ENCODE data around the gene SLC47A2.
A peak's percentile ranks its signal among the peaks of the same experiment; 100 is the strongest.

Gene SLC47A2

DNA sequence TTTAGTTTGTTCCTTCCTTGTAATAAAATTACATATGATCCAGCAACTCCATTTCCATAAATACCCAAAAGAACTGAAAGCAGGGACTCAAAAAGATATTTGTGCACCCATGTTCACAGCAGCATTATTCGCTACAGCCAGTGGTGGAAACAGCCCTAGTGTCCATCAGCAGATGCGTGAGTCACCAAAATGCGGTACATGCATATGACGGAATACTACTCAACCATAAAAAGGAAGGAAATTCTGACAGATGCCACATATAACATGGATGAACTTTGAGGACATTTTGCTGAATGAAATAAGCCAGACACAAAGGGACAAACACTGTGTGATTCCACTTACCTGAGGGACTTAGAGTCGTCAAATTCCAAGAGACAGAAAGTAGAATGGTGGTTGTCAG lies 9.1 kb upstream of the SLC47A2 start:
- DNase-seq: no peak

DNA sequence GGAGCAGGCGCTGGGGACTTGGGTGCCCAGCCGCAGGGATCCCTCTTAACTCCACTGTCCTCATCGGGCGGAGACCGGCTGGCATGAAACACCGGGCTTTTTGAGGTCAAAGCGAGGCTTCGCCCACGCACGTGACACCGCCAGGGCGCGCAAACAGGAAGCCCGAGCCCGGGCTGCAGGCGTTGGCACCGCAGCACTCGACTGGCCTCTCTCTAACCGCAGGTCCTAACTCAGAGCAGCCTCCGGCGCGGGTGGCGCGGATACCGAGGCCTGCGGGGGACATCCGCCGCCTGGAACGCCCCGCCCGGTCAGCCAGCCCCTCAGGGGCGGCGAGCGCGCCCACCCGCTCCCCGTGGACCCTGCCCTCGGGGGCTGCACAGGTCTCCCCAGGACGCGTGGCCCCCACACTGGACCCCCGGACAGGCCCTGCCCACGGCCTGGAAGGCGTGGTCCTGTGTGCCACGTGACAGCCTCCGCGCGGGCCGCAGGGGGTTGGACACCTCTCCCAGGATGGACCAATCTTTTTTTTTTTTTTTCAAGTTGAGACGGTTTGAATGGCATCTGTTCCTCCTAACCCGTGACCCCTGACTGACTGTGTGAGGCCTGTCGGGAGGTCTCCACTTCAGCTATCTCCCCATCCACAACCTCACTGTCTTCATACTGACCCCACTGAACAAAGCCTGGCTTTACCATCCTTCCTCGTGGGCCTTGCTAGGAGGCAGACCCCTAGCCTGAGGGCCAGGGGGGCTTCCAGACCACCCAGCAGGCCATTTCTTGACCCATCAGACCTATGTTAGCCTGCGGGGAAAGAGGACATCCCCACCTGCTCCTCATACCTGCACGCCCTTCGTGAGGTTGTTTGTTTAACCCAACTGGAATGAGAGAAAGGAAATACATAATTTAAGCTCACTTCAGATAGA lies 8.4 kb upstream of the SLC47A2 start:
- DNase-seq: peak; percentile 64

DNA sequence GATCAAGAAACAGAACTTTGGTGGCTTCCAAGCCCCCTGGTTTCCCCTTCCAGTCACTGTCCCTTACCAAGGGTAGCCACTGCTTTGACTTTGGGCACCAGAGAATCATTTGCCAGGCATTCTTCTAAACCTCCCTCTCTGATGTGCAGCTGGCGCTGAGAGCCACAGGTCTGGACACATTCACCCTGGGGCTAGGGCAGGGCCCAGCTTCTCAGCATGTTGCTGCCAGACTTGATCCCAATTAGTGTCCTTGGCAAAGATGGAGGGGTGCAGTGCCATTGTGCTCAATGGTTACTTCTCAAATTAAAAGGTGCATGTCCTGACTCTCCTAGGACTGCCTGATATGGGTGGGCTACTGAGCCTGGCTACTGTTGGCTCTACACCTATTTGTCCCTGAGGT lies 7.6 kb upstream of the SLC47A2 start:
- DNase-seq: no peak

DNA sequence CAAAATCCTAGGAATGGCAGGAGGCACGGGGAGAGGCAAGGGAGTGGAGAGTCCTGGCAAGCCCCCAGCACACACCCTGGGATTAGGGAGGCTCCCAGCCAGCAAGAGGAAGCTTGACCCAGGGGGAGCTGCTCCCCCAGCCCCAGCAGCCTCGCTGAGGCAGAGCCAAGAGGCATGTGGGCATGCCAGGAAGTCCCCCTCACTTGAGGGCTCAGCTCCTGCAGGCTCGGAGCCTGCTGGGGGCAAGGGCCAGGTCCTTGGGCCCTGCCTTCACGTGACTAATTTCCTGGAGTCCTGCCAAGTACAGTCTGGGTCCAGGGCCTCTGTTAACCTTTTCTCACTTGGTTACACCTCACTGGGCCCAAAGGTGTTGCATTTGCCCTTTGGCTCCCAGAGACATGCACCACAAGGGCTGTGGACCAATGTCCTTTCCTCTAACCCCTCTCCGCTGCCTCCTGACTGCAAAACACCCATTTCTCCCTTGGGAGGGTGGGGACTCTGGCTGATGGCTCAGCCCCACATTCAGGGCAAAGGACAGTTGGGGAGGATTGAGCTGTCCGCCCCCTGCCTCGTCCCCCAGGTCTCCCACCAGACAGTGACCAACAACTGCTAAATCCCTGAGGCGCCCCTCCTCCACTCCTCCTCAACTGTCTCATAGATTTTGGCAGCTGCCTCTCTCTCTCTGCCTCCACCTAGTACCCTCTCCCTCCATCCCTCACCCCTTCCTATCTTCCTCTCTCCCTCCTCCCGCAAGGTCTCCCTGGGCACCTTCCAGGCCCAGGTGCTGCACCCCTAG lies 4.4 kb upstream of the SLC47A2 start:
- DNase-seq: no peak

DNA sequence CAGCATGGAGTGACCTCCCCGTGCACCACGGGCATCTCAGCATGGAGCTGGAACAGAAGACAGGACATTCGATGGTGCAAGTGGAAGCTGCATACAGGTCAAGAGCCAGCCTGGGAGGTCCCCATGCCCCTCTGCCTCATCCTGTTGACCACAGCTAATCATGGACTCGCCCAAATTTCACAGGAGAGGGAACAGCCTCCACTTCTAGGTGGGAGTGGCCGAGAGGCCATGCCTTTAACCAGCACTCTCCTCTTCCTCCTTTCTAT lies 3.8 kb upstream of the SLC47A2 start:
- DNase-seq: no peak

DNA sequence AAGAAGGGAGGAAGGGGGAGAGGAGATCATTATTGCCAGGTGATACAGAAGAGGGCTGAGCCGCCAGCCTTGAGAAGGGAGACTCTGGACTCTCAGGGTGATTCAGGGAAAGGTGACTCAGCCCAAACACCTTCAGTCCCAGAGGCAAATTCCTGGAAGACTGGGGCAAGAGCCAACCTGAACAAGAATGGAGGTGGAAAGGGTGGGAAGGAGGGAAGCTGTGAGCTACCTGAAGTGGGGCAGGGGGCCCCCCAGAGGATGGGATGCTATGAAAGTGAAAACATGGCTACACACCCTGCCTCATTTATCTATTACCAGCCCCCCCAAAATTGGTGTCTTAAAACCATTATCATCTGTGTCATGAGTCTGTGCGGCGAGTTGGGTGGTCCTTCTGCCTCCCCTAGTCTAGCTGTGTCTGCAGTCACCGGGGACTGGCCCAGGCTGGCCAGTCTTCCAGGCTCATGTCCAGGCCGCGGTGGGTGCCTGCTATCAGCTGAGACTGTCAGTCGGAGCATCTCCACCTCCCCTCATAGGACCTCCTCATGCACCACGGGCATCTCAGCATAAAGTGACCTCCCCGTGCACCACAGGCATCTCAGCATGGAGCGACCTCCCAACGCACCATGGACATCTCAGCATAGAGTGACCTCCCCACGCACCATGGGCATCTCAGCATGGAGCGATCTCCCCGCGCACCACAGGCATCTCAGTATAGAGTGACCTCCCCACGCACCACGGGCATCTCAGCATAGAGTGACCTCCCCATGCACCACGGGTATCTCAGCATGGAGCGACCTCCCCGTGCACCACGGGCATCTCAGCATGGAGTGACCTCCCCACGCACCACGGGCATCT lies 3.2 kb upstream of the SLC47A2 start:
- no peak for DNase-seq

DNA sequence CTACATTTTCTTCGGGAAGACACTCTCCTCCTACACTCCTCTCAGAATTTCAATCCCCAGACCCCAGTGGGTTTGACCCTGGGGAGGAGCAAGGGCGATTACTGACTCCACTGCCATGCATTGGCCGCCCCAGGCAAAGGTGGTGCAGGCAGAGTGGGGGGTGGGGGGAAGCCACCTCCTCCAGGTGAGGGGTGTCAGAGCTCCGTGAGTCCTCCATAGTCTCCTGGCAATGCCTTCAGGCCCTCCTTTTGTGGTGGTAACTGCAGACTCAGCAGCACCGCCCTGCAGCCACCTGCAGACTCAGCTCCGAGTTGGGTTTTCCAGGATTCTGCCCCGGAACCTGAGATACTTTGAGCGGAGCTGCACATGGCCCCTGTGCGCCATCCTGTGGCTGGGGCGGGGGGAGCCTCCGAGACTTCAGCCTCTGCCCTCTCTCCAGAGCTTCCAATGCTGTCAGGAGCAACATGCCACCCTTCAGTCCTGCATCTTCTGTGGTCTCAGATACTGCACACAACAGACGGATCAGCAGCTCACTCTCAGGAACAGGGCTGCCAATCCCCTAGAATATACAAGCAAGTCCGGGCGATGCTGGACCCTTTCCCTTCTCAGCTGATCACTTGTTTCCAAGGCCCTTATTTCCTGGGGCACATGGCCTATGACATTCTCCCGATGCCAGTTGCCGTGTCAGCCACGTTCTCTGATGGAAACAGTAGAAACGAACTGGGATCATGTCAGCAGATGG lies 2.4 kb upstream of the SLC47A2 start:
- DNase-seq: no peak

DNA sequence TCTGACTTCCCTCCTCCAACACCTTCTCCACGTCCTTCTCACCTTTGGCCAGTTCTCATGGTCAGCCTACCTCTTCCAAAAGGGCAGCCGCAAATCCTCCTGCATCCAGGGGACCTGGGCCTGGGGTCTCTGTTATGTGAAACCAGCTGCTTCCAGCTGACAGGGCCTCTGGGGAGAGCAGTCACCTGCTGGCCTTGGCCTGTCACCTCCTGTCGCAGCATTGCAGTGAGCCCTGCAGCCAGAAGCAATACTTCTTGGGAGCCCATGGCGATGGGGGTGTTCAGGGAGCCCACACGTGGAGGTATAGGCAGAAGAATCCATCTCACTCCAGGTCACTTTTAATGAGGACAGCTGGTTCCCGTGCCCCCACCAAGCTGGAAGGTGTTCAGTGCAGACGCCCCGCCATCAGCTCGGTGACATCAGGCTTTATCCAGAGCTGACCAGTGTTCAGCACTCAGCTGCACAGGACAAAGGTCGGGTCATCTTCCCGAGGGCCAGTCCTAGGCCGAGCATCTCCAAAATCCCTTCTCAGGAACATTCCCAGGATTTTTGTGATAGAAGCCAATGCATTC lies 1.7 kb upstream of the SLC47A2 start:
- no peak for DNase-seq

DNA sequence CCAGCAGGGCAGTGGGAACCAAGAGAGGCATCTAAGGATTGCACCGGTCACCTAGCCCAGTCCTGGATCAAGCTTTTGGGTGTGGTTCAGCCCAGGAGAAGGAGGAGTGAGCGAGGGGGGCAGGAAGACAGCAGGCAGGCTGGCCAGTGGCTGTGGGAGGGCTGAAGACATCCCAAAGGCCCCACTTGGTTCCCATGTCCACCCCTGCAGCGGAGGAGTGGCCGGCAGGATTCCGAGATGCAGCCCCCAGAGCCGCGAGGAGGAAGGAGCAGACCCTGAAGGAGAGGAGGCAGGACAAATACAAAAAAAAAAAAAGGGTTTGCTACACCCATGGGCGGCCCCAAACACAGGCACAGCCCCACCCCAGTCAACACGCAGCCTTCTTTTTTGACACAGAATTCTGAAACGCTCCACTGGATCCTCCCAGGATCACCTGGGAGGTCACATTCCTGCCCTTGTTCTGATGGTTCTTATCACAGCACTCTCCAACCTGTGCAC lies 1.1 kb upstream of the SLC47A2 start:
- DNase-seq: no peak

DNA sequence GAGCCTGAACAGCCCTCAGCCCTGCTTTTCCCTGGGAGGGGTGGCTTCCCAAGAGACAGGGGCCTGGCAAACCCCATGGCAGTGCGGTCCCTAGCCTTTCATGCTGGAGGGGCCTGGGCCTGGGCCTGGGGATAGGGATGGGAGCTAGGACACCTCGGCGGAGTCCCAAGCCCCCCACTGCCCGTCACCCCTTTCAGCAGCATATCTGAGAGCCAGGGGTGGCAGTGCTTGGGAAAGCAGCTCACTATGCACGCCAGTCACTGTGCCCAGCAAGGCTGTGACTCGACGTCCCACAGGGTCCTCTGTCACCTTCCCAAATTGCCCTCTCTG lies 612 bp upstream of the SLC47A2 start:
- DNase-seq: no peak

DNA sequence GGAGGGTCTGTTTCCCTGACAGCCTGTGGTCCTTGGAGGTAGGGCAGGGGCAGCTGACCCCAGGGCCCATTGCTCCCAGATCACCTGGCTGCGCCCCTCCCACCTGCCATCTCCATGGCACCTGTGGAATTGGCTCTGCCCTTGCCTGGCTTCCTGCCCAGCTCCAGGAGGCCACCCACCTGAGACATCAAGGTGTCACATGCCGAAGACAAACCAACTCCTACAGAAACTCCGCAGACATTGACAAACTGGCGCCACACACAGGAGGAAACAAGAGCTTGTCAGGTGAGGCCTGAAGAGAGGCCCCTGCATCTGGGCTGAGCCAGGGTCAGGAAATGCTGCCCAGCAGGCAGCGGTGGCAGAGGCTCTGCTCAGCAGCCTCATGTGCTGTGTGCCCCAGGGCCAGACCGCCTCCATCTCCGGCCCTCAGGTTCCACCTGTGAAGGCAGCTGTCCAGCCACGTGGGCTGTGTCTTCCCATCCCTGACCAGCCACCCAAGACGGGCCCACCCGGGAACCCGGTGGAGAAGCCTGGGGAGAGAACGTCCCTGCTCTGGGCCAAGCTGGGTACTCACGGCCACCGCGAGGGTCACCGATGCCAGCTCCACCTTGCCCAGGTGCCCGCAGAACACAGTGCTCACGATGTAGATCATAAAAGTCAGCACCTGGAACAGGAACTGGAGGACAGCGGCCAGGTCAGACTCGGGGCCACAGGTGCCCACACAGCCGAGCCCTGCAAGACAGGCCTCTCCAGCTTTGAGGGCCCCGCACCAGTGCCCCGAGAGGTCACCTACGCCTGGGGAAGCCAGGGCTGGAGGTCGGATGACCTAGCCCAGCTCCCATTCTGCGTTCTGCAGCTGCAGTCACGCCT lies 1.6 kb downstream of the SLC47A2 start:
- DNase-seq: no peak

DNA sequence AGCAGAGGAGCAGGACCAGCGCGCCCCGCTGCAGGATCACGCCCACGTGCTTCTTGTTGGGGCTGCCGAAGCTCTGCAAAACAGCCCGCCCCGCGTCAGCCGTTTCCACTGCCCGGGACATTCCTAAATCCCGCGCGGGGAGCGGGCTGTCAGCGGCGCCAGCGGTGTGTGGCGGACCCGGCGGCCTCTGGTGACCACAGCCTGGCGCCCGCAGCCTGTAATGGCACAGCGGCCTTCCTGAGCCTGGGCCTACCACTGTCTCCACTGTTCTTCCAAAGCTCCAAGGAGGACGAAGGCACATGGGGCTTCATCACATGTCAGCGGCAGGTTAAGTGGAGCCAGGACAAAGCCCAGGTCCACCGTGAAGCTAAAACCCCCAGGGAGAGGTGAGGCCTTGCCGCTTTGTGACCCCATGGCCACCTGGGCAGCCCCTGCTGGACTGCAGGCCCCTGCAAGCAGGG lies 2.5 kb downstream of the SLC47A2 start:
- DNase-seq: no peak

DNA sequence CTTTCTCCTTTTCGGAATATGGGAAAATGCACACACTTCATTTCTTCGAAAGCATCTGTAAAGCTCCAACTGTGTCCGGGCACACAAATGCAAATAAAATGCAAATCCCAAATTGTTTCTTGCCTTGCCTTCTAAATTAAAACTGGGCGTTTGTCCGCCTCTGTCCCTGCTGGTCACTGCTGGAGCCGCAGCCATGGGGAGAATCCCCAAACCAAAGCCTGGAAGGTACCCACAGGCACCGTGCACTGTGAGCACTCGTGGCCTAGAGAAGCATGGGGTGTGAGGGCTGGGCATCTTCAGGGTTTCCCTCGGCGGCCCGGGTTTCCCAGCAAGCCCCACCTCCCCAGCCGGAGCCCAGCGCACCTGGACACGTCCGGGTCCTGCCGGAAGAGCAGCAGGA lies 2.9 kb downstream of the SLC47A2 start:
- DNase-seq: no peak

DNA sequence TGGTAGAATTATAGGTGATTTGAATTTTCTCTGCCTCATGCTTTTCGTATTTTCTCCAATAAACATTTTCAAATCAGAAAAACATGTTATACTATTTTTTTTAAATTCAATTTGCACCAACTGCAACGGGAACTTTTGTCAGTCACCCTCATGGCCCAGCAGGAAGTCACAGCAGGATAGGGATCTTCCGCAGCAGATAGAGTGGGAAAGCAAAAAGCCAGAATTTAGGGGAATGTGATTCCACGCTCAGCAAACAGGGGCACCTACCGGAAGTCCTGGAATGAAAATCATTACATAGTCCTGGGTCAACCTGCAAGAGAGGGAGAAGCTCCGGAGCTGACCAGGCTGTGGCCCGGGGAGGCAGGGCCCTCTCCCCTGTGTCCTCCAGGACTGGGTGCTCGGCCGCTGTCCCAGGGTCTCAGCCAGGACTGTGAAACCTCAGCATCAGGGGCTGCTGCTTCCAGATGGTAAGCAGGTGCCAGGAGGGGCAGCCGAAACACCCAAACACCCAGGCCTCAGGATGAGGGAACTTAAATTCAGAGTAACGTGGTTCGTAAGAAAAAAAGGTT lies 3.9 kb downstream of the SLC47A2 start:
- DNase-seq: no peak

DNA sequence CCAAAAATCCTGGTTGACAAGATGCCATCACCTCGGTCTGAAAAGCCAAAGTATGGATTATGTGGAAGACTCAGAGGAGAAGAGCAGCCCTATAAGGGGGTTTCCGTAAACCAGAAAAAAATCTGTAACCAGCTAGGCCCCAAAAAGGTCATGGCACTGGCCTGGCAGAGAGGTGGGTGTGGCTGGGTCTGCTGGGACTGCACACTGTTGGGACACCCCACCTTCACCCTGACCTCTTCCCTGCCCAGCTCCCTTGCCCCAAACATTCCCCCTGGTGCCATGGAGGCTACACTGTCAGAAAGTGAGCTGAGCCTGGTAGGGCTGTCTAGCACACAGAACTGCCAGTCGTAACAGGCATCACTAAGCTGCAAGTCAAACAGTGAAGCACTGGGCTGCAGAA lies 6.5 kb downstream of the SLC47A2 start:
- no peak for DNase-seq

DNA sequence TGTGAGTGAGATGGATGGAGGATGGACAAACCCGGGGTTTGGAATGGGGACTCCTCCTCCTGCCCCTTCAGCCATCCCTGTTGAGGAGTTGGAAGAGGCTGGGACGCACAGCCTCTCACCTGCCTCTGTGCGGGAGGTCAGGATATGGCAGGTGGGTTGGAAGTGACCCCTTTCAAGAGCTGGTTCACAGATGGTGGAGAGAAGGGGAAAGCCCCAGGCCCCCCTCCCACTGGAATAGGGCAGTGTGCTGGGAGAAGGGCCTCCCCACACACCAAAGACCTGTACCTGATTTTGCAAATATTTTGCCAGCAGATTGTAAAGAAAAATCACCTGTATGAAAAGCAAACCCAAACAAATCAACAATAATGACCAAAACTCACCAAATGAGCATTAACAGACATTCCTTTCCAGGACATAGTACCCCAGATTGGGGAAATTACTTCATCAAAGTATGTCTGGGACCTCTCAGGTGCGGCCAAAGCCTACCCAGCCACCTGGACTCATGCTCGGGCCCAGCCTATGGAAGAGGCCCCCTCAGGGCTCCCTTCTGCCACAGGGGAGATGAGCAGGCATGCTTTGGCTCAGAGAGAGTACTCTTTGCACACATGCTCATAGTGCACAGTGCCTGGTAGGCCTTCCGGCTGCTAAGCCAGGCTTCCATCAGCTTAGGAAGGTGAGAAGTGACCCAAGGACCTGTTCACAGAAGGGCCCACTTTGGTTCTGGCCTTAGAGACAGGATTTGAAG lies 7.8 kb downstream of the SLC47A2 start:
- no peak for DNase-seq

DNA sequence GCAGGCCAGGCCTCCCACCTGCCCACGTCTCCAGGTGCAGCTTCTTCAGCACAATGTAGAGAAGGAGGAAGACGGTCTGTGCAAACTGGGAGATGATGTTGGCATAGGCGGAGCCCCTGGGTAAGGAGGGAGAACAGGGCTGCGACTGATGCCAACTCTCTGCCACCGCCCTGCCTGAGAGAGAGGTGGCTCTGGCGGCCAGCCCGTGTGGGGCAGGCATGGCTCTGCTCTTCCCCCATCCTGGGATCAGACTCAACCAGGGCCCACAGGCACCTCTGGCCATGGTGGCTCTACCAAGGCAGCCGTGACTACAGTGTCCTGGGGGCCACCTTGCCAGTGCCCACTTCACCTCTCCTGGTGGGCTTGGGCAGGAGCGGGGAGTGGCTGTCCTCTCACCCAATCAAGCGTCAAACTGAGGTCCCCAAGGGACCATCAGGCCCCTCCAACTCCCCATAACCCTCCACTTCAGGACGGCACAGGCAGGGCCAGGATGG lies 8.6 kb downstream of the SLC47A2 start:
- DNase-seq: no peak

DNA sequence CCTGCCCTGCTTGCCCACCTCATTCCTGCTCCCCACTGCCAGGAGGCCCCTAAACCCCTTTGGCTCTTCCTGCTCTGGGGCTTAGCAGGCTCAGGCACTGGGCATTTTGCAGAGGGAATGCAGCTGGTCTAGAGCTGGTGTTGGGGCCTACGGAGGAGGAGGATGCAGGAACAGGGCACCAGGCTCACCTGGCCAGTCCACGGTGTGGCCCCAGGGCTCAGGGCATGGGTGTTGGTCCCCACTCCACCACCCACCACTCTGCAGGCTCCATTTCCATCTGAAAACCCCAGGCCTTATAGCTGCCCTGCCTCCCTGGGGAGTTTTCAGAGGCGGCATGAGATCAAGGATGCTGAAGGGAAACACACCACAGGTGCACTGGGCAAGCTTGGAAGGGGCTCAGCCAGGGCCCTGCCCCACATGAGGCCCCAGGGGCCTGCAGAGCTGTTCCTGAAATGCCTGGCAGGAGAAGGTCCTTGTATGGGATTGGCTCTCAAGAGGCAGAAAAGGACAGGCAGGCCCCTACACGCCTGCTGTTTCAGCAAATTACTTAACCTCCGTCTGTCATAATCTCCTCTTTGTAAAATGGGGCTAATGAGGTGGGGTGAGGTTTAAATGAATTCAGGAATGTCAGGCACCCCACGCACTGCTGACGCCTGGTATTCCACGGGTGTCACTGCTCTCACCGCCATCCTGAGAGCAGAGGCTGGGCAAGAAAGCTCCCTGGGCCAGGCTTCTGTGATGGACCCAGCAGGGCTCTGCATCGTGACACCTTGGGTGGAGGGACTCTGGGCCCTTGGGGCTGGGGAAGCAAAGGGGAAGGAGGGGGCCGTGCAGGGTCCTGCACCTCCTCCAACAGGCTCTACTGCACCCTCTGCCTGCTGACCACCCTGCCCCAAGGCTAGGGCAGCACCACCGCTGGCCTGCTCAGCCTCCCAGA lies 9.3 kb downstream of the SLC47A2 start:
- DNase-seq: no peak

Measured in stimulated activated CD8-positive, alpha-beta memory T cell treated with anti-CD3 and anti-CD28 coated beads, Interleukin-4, amount 100 ng/mL, for 48 hours (primary cell).